ENCODE results near the gene ATXN2. TPM values are rescaled to one million over a fixed set of nuclear protein-coding genes. Genes with fewer than 3 reads are reported as not detected.

ATXN2 gene
- total RNA-seq, 2 experiments from 2014 or later, result 36.1 to 81.4 TPM

DNA sequence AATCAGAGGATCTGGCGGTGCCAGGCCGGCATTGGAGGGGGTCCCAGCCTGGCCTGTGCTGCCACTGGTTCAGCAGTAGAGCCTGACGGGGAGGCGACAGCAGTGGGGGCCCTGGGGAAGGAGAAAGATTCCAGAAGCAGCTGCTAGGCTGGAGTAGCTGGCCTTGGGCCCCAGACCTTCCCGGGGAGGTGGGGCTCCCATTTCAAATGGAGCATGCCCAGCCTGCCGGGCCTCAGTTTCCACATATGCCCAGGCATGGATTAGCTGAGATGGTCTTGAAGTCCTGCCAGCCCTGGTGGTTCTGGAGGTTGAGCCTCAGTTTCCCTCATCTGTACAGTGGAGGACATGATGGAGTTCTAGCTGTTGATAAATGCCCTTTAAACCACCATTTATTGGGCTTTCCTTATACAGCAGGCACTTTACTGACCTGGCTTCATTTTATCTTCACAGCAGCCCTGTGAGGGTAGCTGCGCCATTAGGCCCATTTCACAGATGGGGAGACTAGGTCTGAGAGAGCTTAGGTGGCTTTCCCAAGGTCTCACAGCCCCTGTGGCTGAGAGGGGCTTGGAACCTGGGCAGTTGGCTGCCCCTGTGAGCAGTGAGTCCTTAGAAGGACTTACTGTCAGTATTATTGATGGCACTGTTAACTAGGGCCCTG, 171.6 kb downstream of the ATXN2 start:
- Histone ChIP-seq H3K9me2 (ENCODE audit: insufficient read depth, low read length) (no peaks in the 10 kb centered on the region), H3K27ac (ENCODE audit: low read depth, low read length, poor library complexity, severe bottlenecking) (no peak overlapping the region), H3K4me2 (ENCODE audit: low read length) (no peak overlapping the region), H3K9me3 (ENCODE audit: low read length) (no peaks in the 10 kb centered on the region), H3K36me3 (ENCODE audit: insufficient read depth, low read length) (peaks cover 28% of the 10 kb centered on the region), H3K79me2 (ENCODE audit: insufficient read depth, low read depth, low read length) (peaks cover 14% of the 10 kb centered on the region), H3K4me3 (ENCODE audit: low read depth, low read length, poor library complexity, severe bottlenecking) (no peak overlapping the region), H3K4me1 (ENCODE audit: insufficient read depth, low read length, poor library complexity, severe bottlenecking) (peaks cover 37% of the 10 kb centered on the region), H4K20me1 (ENCODE audit: insufficient read depth, low read length) (no peaks in the 10 kb centered on the region), H2AFZ (ENCODE audit: low read length) (no peak overlapping the region)
- ChIA-PET POLR2A (interaction anchor here (0.7 kb wide), 1 partner anchor 10 kb away, joined by 3 read pairs; no protein-coding TSS in a partner anchor), CTCF (ENCODE audit: unreplicated experiment) (interaction anchor here (0.7 kb wide), 1 partner anchor 24 kb away, joined by 3 read pairs; no protein-coding TSS in a partner anchor)
- intact Hi-C loops (cut with micrococcal nuclease; ENCODE audit: unreplicated experiment), result no loop called here
- TF ChIP-seq, protein P1, sequence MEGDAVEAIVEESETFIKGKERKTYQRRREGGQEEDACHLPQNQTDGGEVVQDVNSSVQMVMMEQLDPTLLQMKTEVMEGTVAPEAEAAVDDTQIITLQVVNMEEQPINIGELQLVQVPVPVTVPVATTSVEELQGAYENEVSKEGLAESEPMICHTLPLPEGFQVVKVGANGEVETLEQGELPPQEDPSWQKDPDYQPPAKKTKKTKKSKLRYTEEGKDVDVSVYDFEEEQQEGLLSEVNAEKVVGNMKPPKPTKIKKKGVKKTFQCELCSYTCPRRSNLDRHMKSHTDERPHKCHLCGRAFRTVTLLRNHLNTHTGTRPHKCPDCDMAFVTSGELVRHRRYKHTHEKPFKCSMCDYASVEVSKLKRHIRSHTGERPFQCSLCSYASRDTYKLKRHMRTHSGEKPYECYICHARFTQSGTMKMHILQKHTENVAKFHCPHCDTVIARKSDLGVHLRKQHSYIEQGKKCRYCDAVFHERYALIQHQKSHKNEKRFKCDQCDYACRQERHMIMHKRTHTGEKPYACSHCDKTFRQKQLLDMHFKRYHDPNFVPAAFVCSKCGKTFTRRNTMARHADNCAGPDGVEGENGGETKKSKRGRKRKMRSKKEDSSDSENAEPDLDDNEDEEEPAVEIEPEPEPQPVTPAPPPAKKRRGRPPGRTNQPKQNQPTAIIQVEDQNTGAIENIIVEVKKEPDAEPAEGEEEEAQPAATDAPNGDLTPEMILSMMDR (conservative IDR thresholded peaks at IDR 0.05; ENCODE audit: low read length), result no peak
- no peak for TF ChIP-seq EZH2phosphoT487 (IDR thresholded peaks at IDR 0.05; ENCODE audit: borderline replicate concordance, low read depth, low read length)
- no peak for DNase-seq (ENCODE audit: low spot score)
- no TSS peak for BruUV-seq (replicated peaks)

DNA sequence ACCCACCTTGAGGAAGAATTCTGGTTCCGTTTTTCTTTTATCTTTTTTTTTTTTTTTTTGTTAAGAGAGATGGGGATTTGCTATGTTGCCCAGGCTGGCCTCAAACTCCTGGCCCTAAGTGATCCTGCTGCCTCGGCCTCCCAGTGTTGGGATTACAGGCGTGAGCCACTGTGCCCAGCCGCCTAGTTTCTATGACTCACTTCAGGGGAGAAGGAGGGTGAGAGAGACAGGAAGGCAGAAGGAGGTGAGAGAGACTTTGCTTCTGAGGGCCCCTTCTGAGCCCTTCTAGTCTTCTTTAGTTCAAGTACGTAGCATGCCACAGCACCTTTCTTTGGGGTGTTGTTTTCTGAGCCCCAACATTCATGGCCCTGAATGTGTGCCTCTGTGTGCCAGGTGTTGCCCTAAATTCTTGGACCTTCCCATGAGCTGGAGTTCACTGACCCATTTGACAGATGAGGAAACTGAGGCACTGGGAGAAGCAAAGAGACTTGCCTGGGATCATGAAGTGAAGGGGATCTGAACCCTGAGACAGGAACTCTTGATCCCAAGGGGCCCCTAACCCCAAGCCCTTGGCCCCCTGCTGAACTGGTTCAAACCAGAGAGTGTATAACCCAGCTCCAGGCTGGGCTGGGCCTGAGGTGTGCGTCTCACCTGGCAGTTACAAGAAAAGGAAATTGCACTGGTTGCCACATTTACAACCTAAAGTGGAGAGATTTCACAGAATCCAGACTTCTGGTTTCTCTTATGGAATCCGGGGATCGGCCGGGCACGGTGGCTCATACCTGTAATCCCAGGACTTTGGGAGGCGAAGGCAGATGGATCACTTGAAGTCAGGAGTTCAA, 172.6 kb downstream of the ATXN2 start:
- intact Hi-C loops (cut with micrococcal nuclease; ENCODE audit: unreplicated experiment), result no loop called here
- no peak for DNase-seq (ENCODE audit: low spot score)
- no peak overlapping the region for H2AFZ ChIP-seq (ENCODE audit: low read length)
- no peak overlapping the region for H3K27ac ChIP-seq (ENCODE audit: low read depth, low read length, poor library complexity, severe bottlenecking)
- H3K9me3 ChIP-seq (ENCODE audit: low read length), result no peaks in the 10 kb centered on the region
- peaks cover 10% of the 10 kb centered on the region for H3K79me2 ChIP-seq (ENCODE audit: insufficient read depth, low read depth, low read length)
- no peak overlapping the region for H3K4me3 ChIP-seq (ENCODE audit: low read depth, low read length, poor library complexity, severe bottlenecking)
- no TSS peak for BruUV-seq (replicated peaks)
- no peak for TF ChIP-seq EZH2phosphoT487 (IDR thresholded peaks at IDR 0.05; ENCODE audit: borderline replicate concordance, low read depth, low read length)
- TF ChIP-seq, protein P1 (conservative IDR thresholded peaks at IDR 0.05; ENCODE audit: low read length), result no peak
- ChIA-PET CTCF (ENCODE audit: unreplicated experiment) (no interaction called here), POLR2A (interaction anchor here (0.7 kb wide), 1 partner anchor 11 kb away, joined by 3 read pairs; no protein-coding TSS in a partner anchor)
- H3K4me2 ChIP-seq (ENCODE audit: low read length), result no peak overlapping the region
- H3K9me2 ChIP-seq (ENCODE audit: insufficient read depth, low read length), result no peaks in the 10 kb centered on the region
- peaks cover 24% of the 10 kb centered on the region for H3K36me3 ChIP-seq (ENCODE audit: insufficient read depth, low read length)
- H3K4me1 ChIP-seq (ENCODE audit: insufficient read depth, low read length, poor library complexity, severe bottlenecking), result peaks cover 36% of the 10 kb centered on the region
- H4K20me1 ChIP-seq (ENCODE audit: insufficient read depth, low read length), result 0 out of 2 replicates have a peak, but pooled peaks cover 6% of the 10 kb centered on the region
